Esophagus mucosa (tissue), 1 donor: Measurements from ENCODE around the gene LPAR3. TPM values are rescaled to one million over a fixed set of nuclear protein-coding genes. Genes with fewer than 3 reads are reported as not detected.

Experiments used
- ATAC-seq: fragments of 200-7000 bp; cut with Tn5 transposase; one replicate; pipeline ENCODE4 v1.9.1; 2020
- total RNA-seq: library from RNA; stranded (reverse); gene quantifications from one replicate; pipeline ENCODE4 v1.2.4, GENCODE V29; 2023
- donor health status: DM: yes; HTN: yes; CAD: no.

LPAR3 gene
- total RNA-seq, 1 donor from 2014 or later: 20.6 TPM

DNA sequence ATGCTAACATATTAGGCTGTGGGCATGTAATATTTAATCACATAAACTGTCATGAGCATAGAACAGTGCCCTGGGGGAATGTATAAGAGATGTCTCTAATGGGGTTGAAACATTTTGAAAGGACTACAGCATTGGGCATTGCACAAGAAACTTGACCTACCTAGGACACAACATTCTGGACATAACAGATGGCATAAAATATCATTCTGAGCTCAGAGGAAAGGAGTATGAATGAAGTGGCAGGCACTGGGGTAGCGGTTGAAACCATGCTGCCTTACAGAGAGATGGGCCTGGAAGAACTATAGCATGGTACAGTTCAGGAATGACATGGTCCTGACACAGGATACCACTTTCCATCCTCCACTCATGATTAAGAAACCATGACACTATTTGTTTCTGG lies 69.0 kb downstream of the LPAR3 start:
- ATAC-seq: no peak

DNA sequence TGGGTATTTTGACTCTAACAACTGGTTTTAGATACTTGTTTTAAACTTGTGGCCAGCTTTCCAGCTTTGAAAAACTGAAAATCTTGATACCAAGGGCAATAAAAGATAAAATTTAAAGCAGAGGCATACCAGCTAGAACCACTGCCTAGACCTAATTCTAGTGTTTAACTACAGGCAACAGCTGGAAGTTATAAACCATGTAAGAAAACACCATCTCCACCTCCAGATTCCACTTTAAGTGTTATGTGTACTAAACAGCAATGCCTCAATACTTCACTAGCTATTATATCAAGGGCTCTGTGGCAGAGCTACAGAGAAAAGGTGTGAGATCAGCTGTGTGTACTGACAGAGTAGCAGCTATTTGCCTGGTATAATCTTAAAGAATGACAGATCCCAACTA lies 69.5 kb downstream of the LPAR3 start:
- ATAC-seq: no peak

DNA sequence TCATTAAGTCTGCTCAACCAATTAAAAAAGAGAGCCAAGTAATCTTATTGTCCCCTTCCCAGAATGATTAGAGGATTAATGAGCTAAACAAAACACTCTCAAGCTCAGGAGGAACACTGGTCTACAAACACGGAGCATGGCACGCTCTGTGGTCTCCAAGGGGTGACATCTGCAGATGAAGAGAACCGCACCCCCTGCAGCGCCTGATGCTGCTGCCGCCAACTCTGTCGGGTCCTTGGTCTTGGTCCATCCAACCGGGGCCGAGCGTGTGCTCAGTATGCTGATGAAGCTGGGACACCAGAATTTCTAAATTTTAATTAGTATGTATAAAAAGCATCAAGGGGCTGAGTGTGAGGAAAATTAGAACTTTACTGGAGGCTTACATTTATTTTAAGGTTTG lies 82.7 kb downstream of the LPAR3 start:
- no peak for ATAC-seq

DNA sequence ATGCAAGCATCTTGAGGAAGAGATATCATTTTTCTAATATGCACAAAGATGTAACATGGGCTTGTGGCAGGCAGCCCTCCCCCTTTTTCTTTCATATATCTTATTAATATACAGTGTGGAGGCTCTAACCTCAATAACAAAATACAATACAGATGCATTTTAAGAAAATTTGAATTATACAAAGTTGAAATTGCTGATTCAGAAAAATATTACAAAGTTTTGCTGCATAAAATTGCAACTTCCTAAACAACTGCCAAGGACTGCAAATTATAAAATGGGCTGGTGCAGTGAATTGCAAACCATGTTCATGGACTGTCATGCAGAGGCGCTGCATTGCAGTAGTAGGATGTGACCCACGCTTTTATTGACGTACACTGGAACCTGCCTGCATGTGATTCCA lies 84.0 kb downstream of the LPAR3 start:
- no peak for ATAC-seq

DNA sequence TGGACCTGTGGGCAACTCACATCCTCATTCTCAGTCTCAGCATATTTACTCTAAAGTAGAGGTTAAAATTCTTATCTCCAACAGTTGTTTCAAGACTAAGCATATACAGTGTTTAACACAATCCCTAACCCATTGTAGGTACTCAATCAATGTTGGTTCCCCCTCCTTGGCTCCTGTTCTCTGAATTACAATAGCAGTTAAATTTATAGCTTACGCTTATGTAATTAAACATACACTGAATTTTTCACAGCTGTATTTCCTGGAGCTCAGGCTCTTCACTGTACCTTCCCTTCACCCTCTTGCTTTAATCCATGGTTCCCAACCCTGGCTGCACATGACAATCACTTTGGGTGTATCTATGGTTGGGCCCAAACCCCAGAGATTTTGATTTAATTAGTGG lies 89.4 kb downstream of the LPAR3 start:
- ATAC-seq: no peak

DNA sequence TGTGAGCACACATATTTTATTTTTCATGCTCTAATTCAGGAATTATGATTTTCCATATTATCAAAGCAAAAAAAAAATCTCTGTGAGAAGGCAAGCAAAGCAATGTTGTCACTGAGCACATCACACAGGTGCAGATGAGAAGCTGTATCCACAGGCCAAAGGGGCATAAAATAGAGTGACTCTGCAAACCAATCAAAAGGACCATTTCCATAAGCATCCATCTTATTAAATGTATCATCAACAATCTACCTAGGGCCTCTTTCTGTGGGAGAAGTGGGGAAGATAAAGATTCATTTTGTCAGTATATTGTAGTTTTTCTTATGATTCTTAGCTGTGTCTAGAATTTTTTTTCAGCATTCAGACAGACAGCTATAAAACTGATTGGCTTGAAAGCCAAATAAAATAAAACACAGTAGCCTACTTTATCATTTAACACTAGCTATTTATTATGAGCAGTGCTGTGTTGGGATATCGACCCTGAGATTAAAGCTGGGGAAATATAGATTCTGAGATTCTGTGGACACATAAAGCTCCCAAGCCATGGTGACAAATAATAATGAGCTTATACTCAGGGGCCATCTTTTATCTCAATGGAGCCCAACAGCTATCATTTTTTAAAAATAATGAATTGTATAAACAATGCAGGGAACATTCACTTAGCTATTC lies 90.3 kb downstream of the LPAR3 start:
- ATAC-seq: no peak

DNA sequence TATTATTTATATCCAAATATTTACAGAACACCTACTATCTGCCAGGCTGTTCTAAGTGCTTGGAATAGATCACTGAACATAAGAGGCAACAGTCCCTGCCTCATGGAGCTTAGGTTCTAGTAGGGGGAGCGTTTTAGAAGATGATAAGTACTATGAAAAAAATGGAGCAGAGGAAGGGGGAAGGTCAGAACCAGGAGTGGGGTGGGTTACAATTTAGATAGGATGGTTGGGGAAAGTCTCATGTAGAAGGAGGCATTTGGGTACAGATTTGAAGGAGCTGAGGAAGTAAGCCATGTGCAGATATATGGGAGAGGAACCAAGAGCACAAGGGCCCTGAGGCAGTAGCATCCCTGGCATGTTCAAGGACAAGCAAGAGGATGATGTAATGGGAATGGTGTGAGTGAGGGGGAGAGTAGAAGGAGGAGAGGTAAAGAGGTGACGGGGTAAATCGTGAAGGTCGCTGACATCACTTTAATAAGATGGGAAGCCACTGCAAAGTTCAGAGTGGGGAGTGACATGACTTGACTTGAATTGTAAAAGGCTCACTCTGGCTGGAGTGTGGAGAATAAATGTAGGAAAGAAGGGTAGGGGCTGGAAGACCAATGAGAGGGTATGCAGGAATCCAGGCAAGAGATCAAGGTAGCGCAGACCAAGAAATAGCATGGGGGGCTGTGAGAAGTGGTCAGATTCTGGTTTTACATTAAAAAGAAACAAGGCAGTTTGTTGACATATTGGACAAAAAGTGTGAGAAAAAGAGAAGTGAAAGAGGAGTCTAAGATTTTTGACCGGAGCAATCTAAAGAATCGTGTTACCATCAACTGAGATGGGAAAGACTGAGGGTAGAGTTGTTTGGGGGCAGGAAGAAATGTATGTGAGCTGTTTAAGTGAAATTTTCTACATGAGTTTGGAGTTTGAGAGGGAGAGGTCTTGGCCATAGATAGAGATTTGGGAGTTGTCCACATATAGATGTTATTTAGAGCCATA lies 92.6 kb downstream of the LPAR3 start:
- ATAC-seq: no peak

DNA sequence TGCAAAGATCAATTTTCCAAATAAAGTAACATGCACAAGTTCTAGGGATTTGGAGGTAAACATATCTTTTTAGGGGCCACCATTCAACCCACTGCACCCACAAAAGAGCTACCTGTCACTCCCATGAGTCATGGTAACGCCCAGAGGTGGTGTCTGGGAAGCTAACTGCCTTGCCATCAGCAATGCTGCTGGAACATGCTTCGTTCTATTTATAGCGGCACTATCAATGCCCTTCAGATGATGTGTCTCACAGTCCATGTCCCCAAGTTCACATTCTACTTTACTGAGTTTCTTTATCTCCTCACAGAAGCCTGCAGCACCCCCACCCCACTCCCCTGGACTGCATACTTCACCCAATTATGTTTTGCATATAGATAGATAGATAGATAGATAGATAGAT lies 95.4 kb downstream of the LPAR3 start:
- peak; percentile 75 for ATAC-seq

DNA sequence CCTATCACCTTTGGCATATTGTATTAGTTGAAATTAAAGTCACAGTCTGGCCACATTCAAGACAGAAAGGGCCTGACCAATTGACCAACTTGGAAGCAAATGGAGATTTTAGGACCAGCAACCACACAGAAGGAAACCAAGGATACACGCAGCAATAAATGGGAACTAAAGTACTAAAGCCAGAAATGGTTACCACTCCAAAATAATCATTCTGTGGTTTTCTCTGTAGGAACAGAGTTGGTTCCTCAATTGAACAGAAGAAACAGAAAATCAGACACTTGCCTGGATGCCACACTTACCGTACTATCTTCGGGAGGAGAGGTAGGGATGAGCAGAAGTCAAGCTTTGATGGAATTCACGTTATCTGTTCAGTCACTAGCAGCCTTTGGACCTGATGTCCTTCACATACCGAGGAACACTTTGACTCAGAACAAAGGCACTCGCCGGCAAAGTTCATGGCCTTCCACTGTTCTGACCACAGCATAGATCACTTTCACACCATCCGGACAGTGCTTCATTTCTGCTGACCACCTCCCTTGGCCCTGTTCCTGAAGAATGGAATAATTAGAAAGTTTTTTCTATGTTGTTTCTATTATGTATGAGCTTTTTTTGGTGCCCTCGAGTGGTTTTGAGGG lies 96.9 kb downstream of the LPAR3 start:
- no peak for ATAC-seq

DNA sequence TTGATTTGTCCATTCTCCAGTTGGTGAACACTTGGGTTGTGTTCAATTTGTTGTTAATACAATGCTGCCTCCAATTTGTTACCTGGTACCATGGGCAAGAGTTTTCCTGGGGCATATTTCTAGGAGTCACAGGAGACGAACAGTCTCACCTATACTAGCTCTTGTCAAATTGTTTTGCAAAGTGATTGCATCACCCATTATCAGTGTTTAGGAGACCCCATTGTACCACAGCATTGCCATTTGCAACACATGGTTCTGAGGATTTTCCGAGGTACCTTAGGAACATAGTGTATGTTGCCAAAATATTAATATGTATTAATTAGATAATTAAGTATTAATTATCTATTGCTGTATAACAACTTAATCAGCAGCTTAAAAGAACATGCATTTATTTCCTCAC lies 97.8 kb downstream of the LPAR3 start:
- ATAC-seq: no peak

DNA sequence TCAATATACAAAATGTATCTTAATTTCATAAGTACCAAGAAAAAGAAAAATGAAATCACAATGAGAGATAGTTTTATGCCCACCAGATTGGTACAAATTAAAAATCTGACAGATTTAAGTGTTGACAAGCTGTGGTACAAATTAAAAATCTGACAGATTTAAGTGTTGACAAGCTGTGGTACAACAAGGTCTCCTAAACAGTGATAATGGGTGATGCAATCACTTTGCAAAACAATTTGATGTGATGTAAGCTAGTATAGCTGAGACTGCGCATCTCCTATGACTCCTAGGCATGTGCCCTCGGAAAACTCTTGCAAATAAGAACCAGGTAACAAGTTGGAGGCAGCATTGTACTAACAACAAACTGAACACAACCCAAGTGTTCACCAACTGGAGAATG lies 100.6 kb downstream of the LPAR3 start:
- no peak for ATAC-seq

DNA sequence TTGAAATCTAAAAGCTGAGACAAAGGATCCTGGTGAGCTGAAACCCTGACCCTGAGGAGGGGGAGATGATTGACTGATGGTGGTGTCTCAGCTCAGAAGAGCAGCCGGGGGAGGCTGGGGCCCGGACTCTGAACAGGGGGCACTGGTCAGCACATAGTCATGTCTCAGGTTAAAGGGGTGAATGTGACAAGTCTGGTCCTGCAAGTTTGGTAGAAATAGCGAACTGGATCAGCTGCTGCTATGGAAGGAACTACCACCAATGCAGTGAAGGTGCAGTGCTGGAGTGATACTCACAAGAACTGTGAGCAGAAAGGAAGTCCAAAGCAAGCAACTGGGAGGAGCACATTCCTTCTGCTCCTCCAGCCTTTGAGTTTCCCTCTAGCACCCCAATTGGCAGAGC lies 104.0 kb downstream of the LPAR3 start:
- ATAC-seq: no peak

DNA sequence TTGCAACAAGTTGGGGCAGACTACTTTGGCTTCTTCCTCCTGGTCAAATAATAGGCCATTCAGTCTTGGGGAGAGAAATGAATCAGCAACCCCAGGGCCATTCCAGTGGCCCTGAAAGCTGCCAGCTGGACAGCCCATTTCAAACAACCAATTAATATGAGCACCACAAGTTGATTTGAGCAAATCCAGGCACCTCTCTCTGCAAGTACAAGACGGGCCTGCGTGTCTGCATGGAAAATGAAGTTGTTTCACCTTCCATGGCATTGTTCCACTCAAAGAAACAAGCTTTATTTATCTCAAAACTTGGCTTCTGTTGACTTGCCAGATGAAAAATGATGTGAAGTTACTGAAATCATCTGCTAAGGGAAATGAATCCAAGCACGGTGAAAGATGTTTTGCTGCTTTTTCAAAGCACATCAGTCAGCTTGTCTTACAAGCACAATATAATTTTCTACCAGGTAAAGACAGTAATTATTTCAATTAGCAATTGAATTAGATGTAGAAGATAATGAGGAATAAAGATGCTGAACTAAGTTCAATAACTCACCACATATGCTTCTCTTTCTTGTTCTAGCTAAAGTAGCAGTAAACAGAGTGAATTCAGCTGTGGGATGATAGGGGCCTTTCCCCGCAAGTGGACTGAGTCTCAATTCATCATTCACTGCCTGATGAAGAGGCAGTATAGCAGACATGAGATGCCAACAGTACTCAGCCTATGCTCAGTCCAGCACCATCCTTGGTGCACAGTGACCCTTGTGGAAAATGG lies 107.6 kb downstream of the LPAR3 start:
- no peak for ATAC-seq

DNA sequence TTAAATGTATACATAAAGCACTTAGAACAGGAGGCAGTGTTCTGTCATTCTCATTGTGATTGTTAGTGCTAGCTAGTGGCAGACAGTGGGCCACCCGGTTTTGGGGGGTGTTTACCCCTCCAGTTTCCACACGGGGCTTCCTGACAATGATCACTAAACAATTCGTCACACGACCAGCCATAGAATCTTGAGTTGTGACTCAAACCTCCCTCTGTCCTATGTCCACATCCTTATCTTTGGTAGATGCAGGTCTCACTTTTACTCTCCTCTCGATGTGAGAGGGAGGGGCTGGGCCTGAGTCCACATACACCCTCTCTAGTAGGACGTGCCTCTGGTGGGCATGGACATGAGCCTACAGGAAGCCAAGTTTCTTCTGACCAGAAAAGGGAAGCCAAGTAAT lies 110.1 kb downstream of the LPAR3 start:
- no peak for ATAC-seq

DNA sequence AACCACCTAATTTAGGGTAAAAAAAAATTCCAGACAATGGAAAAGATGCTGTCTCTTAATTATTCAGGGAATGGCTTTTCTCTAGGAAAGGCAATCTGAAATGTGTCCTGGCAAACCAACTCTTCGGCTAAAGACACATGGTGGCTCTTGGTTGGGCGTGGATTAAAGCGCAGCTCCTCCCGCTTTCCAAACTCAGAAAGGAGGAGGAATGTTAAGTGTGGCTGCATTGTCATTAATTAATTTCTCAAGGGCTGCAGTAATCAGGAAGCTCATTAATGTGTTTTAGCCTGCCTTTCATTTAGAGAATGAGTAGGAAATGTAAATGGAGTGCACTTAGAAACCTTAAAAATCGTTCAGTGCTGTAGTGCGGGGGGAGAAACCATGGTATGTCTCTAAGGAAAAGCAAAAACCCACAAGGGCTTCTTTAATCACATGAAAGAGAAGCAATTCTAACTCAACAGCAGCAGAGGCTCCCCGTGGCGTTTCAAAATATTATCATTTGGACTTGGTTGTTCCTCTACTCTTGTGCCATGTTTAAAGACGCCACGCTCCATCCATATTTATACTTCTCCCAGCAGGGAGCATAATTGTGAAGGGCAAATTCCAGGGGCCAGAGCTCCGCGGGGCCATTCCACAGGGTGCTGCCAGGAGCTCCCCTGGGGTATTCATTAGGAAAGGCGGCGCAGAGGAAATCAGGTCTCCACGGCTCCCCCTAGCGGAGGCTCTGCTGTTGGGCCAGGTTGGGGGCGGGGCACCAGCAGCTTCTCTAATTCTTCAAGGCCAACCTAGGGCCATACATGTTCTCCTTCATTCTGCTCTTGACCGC lies 110.8 kb downstream of the LPAR3 start:
- ATAC-seq: peak; percentile 46

DNA sequence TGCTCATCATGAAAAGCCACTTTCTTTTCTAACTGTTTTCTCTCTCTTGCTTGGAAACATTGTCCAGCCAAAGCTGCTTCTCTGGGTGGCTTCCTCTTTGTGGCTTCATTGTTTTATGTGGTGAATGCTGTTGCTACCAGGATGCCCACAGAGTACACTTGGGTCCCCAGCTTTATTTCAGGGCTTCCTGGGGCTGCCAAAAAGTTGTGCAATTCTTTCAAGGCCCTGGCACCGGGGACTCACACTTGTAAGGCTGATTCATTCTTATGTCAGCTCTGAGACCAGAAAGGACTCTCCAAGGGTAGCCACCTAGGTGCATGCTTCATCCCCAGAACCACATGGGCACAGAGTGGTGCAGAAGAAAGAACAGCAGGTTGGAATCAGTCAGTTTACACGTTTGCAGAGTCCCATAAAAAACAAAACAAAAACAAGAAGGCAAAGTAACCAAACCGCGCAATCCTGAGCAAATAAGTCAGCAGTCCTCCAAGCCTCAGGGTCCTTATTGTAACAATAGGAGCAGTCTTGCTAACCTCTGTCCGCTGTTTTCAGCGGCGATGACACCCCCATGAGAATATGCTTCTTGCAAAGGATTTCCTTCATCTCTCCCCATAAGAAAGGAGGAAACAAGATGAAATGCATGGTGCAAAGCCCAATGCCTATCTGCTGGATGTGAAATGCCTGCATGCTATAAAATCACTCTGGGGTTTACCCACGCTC lies 112.8 kb downstream of the LPAR3 start:
- ATAC-seq: no peak

DNA sequence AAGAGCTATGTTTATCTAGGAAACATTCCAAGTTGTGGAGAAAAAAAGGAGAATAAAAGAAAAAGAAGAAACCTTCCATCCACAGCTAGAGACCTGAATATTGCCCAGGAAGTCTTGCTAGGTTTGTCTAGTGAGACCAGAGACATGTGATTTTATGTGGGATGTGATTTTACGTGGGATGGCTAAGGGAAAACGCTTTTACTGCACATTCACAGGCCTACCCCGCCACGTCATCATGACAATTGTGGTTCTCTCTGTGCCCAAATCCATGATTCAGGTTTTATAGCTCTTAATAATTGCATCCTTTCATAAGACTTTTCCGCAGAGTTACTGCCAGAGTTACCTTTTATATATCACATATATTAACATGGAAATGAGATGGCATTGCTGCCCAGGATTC lies 116.4 kb downstream of the LPAR3 start:
- no peak for ATAC-seq

DNA sequence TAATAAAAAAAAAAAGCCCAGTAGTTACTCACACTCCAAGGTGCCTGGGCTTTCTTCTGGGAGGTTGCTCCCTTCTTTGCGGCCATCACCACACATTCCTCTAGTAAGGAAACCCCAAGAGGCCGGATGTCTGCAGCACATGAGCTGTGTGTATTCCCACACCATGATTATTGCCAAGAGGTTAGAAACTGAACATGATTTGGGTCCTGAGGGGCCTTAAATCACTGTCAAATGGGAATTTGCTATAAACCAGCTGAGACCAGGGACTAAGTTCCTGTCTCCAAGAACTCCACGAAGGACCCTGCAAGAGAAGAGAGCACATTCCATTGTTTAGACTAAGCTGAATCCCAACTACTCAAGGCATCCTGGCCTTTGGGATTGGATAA lies 117.5 kb downstream of the LPAR3 start:
- no peak for ATAC-seq

DNA sequence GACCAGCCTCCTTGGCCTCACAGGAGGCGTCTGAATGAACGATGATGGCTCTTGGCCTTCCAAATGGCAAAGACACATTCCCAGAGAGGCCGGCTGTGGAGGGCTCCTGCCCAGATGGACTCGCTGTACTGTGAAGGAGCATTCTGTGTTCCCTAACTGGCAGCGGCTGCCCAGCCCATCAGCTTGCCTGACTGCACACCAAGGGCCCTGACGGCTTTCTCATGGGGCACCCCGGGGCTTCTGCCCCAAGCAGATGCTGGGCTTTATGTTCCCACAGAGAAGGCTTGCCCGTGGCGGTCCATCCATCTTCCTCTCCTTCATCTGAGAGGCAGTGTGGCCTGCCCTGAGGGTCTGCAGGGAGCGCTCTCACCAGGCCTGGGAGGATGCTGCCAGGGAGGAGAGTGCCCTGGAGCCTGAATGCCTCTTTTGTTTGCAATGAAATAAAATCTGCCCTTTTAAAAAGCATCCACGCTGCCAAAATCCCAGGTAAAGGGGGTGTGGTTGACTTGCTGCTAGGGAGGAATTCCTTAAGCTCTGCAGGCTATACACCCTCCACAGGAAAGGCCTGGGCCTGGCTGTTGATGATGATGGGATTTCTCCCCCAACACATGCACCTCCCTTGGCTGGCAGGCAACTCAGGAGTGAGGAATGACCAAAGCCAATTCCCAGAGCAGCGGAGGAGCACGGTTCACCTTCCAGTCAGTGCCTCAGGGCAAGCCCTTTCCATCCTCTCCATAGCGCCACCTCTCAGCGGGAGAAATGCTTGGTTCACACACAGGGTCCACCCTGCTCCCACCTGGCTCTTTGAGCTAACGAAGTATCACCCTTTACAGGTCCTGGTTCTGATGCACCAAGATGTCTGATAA lies 118.1 kb downstream of the LPAR3 start:
- no peak for ATAC-seq

DNA sequence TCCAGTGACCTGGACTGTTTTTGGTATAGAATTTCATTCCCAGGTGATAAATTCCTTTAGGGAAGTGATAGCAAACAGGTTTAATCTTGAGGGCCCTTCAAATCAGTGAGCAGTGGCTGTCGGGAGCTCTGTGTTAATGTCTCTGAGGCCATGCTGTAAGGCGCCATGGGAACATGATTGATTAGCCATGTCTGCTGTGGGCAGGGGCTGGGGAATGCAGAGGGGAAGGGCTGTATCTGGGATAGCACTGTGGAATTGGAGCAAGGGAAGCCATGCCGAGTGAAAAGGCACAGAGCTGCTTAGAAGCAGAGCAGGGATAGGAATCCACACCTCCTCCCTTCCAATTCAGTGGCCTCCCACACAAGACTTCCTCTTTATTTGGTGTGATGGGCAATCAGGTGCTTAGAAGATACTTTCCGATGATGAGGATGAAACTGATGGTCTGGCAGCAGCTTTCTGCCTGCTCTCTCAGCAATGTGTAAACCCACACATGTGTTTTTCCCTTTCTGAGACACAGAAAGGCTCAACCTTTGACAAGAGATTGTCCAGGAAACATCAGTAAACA lies 119.0 kb downstream of the LPAR3 start:
- ATAC-seq: no peak
